ENCODE measurements around the gene NT5C3B.
A peak's percentile ranks its signal among the peaks of the same experiment; 100 is the strongest.
"Not testable (repeated sequence)": the region's sequence is repeated elsewhere in the genome, so short reads cannot be mapped to it uniquely, and the experiment has no call there.

The NT5C3B gene

GRCh38 chr17:41835800-41836549 lies at the start of gene NT5C3B:
Gene NT5C3B, minus strand, starts transcription at chr17:41836232. Its CDS starts 39 bp downstream, at chr17:41836193.
- peaks cover 0 to 6% of the 10 kb centered on the region in 2 donors for H3K27me3 ChIP-seq (ENCODE audit: control insufficient read depth in 1 of 2, insufficient read depth in 2 of 2, low read length in 2 of 2)
- no peaks in the 10 kb centered on the region for H3K9me3 ChIP-seq (ENCODE audit: control insufficient read depth in 1 of 2, low read length in 2 of 2)
- H3K9ac ChIP-seq (ENCODE audit: low read depth in 1 of 2, low read length in 2 of 2), result peak within 1 kb of the TSS; percentile 59 to 69
- no peak within 1 kb of the TSS for H3K27ac ChIP-seq (ENCODE audit: low read depth, low read length)
- peak within 1 kb of the TSS; percentile 71 to 79 for H3K4me3 ChIP-seq (ENCODE audit: low read depth in 1 of 2, low read length in 2 of 2)
- H3K4me1 ChIP-seq (ENCODE audit: control insufficient read depth in 1 of 2, insufficient read depth in 2 of 2, low read length in 2 of 2), result peaks cover 7 to 12% of the 10 kb centered on the region in 2 donors
- peaks cover 0 to 5% of the 10 kb centered on the region in 2 donors for H3K36me3 ChIP-seq (ENCODE audit: control insufficient read depth in 1 of 2, insufficient read depth in 2 of 2, low read length in 2 of 2)

GRCh38 chr17:41885733-41886132 lies 49.7 kb upstream of the NT5C3B start:
- Histone ChIP-seq H3K4me3 (ENCODE audit: low read depth in 1 of 2, low read length in 2 of 2) (no peak overlapping the region), H3K27me3 (ENCODE audit: control insufficient read depth in 1 of 2, insufficient read depth in 2 of 2, low read length in 2 of 2) (no peaks in the 10 kb centered on the region), H3K36me3 (ENCODE audit: control insufficient read depth in 1 of 2, insufficient read depth in 2 of 2, low read length in 2 of 2) (peaks cover 31 to 88% of the 10 kb centered on the region in 2 donors), H3K27ac (ENCODE audit: low read depth, low read length) (no peak overlapping the region), H3K9ac (ENCODE audit: low read depth in 1 of 2, low read length in 2 of 2) (no peak overlapping the region), H3K9me3 (ENCODE audit: control insufficient read depth in 1 of 2, low read length in 2 of 2) (no peaks in the 10 kb centered on the region), H3K4me1 (ENCODE audit: control insufficient read depth in 1 of 2, insufficient read depth in 2 of 2, low read length in 2 of 2) (no peaks in the 10 kb centered on the region)

- Histone ChIP-seq H3K27me3 (ENCODE audit: control insufficient read depth in 1 of 2, insufficient read depth in 2 of 2, low read length in 2 of 2) (no peaks in the 10 kb centered on the region), H3K4me1 (ENCODE audit: control insufficient read depth in 1 of 2, insufficient read depth in 2 of 2, low read length in 2 of 2) (no peaks in the 10 kb centered on the region), H3K36me3 (ENCODE audit: control insufficient read depth in 1 of 2, insufficient read depth in 2 of 2, low read length in 2 of 2) (peaks cover 41 to 94% of the 10 kb centered on the region in 2 donors), H3K9ac (ENCODE audit: low read depth in 1 of 2, low read length in 2 of 2) (no peak overlapping the region), H3K9me3 (ENCODE audit: control insufficient read depth in 1 of 2, low read length in 2 of 2) (no peaks in the 10 kb centered on the region), H3K4me3 (ENCODE audit: low read depth in 1 of 2, low read length in 2 of 2) (no peak overlapping the region), H3K27ac (ENCODE audit: low read depth, low read length) (no peak overlapping the region)
Observed at GRCh38 chr17:41882756-41883155, 46.7 kb upstream of the NT5C3B start.

GRCh38 chr17:41880130-41880529 lies 44.1 kb upstream of the NT5C3B start:
- Histone ChIP-seq H3K4me3 (ENCODE audit: low read depth in 1 of 2, low read length in 2 of 2) (no peak overlapping the region), H3K36me3 (ENCODE audit: control insufficient read depth in 1 of 2, insufficient read depth in 2 of 2, low read length in 2 of 2) (peaks cover 24 to 77% of the 10 kb centered on the region in 2 donors), H3K9me3 (ENCODE audit: control insufficient read depth in 1 of 2, low read length in 2 of 2) (no peaks in the 10 kb centered on the region), H3K9ac (ENCODE audit: low read depth in 1 of 2, low read length in 2 of 2) (no peak overlapping the region), H3K4me1 (ENCODE audit: control insufficient read depth in 1 of 2, insufficient read depth in 2 of 2, low read length in 2 of 2) (no peaks in the 10 kb centered on the region), H3K27ac (ENCODE audit: low read depth, low read length) (no peak overlapping the region), H3K27me3 (ENCODE audit: control insufficient read depth in 1 of 2, insufficient read depth in 2 of 2, low read length in 2 of 2) (no peaks in the 10 kb centered on the region)

- H3K36me3 ChIP-seq (ENCODE audit: control insufficient read depth in 1 of 2, insufficient read depth in 2 of 2, low read length in 2 of 2), result peaks cover 44 to 71% of the 10 kb centered on the region in 2 donors
- not testable (repeated sequence) for H3K9ac ChIP-seq (ENCODE audit: low read depth in 1 of 2, low read length in 2 of 2); H3K4me3 ChIP-seq (ENCODE audit: low read depth in 1 of 2, low read length in 2 of 2); H3K4me1 ChIP-seq (ENCODE audit: control insufficient read depth in 1 of 2, insufficient read depth in 2 of 2, low read length in 2 of 2); H3K27me3 ChIP-seq (ENCODE audit: control insufficient read depth in 1 of 2, insufficient read depth in 2 of 2, low read length in 2 of 2); H3K9me3 ChIP-seq (ENCODE audit: control insufficient read depth in 1 of 2, low read length in 2 of 2); H3K27ac ChIP-seq (ENCODE audit: low read depth, low read length)
Observed at GRCh38 chr17:41874293-41874670, 38.2 kb upstream of the NT5C3B start.

GRCh38 chr17:41873559-41874292 lies 37.7 kb upstream of the NT5C3B start:
- Histone ChIP-seq H3K27me3 (ENCODE audit: control insufficient read depth in 1 of 2, insufficient read depth in 2 of 2, low read length in 2 of 2) (no peaks in the 10 kb centered on the region), H3K4me1 (ENCODE audit: control insufficient read depth in 1 of 2, insufficient read depth in 2 of 2, low read length in 2 of 2) (no peaks in the 10 kb centered on the region), H3K9me3 (ENCODE audit: control insufficient read depth in 1 of 2, low read length in 2 of 2) (no peaks in the 10 kb centered on the region), H3K27ac (ENCODE audit: low read depth, low read length) (no peak overlapping the region), H3K4me3 (ENCODE audit: low read depth in 1 of 2, low read length in 2 of 2) (no peak overlapping the region), H3K9ac (ENCODE audit: low read depth in 1 of 2, low read length in 2 of 2) (no peak overlapping the region), H3K36me3 (ENCODE audit: control insufficient read depth in 1 of 2, insufficient read depth in 2 of 2, low read length in 2 of 2) (peaks cover 46 to 71% of the 10 kb centered on the region in 2 donors)

GRCh38 chr17:41871789-41872188 lies 35.8 kb upstream of the NT5C3B start:
- Histone ChIP-seq H3K9ac (ENCODE audit: low read depth in 1 of 2, low read length in 2 of 2) (no peak overlapping the region), H3K9me3 (ENCODE audit: control insufficient read depth in 1 of 2, low read length in 2 of 2) (no peaks in the 10 kb centered on the region), H3K27ac (ENCODE audit: low read depth, low read length) (no peak overlapping the region), H3K4me3 (ENCODE audit: low read depth in 1 of 2, low read length in 2 of 2) (no peak overlapping the region), H3K4me1 (ENCODE audit: control insufficient read depth in 1 of 2, insufficient read depth in 2 of 2, low read length in 2 of 2) (no peaks in the 10 kb centered on the region), H3K27me3 (ENCODE audit: control insufficient read depth in 1 of 2, insufficient read depth in 2 of 2, low read length in 2 of 2) (no peaks in the 10 kb centered on the region), H3K36me3 (ENCODE audit: control insufficient read depth in 1 of 2, insufficient read depth in 2 of 2, low read length in 2 of 2) (peaks cover 42 to 65% of the 10 kb centered on the region in 2 donors)

GRCh38 chr17:41870627-41871026 lies 34.6 kb upstream of the NT5C3B start:
- no peaks in the 10 kb centered on the region for H3K27me3 ChIP-seq (ENCODE audit: control insufficient read depth in 1 of 2, insufficient read depth in 2 of 2, low read length in 2 of 2)
- H3K4me3 ChIP-seq (ENCODE audit: low read depth in 1 of 2, low read length in 2 of 2), result no peak overlapping the region
- H3K27ac ChIP-seq (ENCODE audit: low read depth, low read length), result no peak overlapping the region
- H3K4me1 ChIP-seq (ENCODE audit: control insufficient read depth in 1 of 2, insufficient read depth in 2 of 2, low read length in 2 of 2), result peaks cover 0 to under 1% of the 10 kb centered on the region in 2 donors
- H3K36me3 ChIP-seq (ENCODE audit: control insufficient read depth in 1 of 2, insufficient read depth in 2 of 2, low read length in 2 of 2), result peaks cover 42 to 68% of the 10 kb centered on the region in 2 donors
- H3K9ac ChIP-seq (ENCODE audit: low read depth in 1 of 2, low read length in 2 of 2), result no peak overlapping the region
- H3K9me3 ChIP-seq (ENCODE audit: control insufficient read depth in 1 of 2, low read length in 2 of 2), result no peaks in the 10 kb centered on the region

GRCh38 chr17:41870097-41870496 lies 34.1 kb upstream of the NT5C3B start:
- no peak overlapping the region for H3K4me3 ChIP-seq (ENCODE audit: low read depth in 1 of 2, low read length in 2 of 2)
- no peaks in the 10 kb centered on the region for H3K9me3 ChIP-seq (ENCODE audit: control insufficient read depth in 1 of 2, low read length in 2 of 2)
- H3K27ac ChIP-seq (ENCODE audit: low read depth, low read length), result no peak overlapping the region
- H3K36me3 ChIP-seq (ENCODE audit: control insufficient read depth in 1 of 2, insufficient read depth in 2 of 2, low read length in 2 of 2), result peaks cover 42 to 68% of the 10 kb centered on the region in 2 donors
- H3K27me3 ChIP-seq (ENCODE audit: control insufficient read depth in 1 of 2, insufficient read depth in 2 of 2, low read length in 2 of 2), result no peaks in the 10 kb centered on the region
- H3K4me1 ChIP-seq (ENCODE audit: control insufficient read depth in 1 of 2, insufficient read depth in 2 of 2, low read length in 2 of 2), result peaks cover 2% of the 10 kb centered on the region in 2 donors
- H3K9ac ChIP-seq (ENCODE audit: low read depth in 1 of 2, low read length in 2 of 2), result no peak overlapping the region

GRCh38 chr17:41869426-41869825 lies 33.4 kb upstream of the NT5C3B start:
- no peak overlapping the region for H3K27ac ChIP-seq (ENCODE audit: low read depth, low read length)
- no peak overlapping the region for H3K4me3 ChIP-seq (ENCODE audit: low read depth in 1 of 2, low read length in 2 of 2)
- H3K27me3 ChIP-seq (ENCODE audit: control insufficient read depth in 1 of 2, insufficient read depth in 2 of 2, low read length in 2 of 2), result no peaks in the 10 kb centered on the region
- no peak overlapping the region for H3K9ac ChIP-seq (ENCODE audit: low read depth in 1 of 2, low read length in 2 of 2)
- no peaks in the 10 kb centered on the region for H3K9me3 ChIP-seq (ENCODE audit: control insufficient read depth in 1 of 2, low read length in 2 of 2)
- H3K36me3 ChIP-seq (ENCODE audit: control insufficient read depth in 1 of 2, insufficient read depth in 2 of 2, low read length in 2 of 2), result peaks cover 42 to 68% of the 10 kb centered on the region in 2 donors
- peaks cover 2 to 5% of the 10 kb centered on the region in 2 donors for H3K4me1 ChIP-seq (ENCODE audit: control insufficient read depth in 1 of 2, insufficient read depth in 2 of 2, low read length in 2 of 2)
